Astrocyte (in vitro differentiated cells and primary cell): ENCODE measurements around the gene INTS7.

ENCODE experiments used
- CTCF ChIP-seq: IDR thresholded peaks from 2 replicates; pipeline ENCODE4 v1.5.1; 2011; ENCODE audit warnings: low read depth, mild to moderate bottlenecking, inconsistent platforms, low read length, moderate library complexity; ENCODE audit not compliant: insufficient read depth
- EZH2 ChIP-seq: IDR thresholded peaks from 2 replicates; pipeline ENCODE4 v1.6.1; 2012; ENCODE audit warnings: mild to moderate bottlenecking, low read length, inconsistent platforms; ENCODE audit not compliant: insufficient read depth

- no peak for TF ChIP-seq CTCF
- no peak for TF ChIP-seq EZH2
Observed at GRCh38 chr1:212002536-212002935, 32.8 kb downstream of the INTS7 start.
